ENCODE measurements around the gene OR1J4.

The OR1J4 gene

GRCh38 chr9:122562134-122562760, 43.3 kb downstream of the OR1J4 start:
- DNase-seq (ENCODE audit: low read depth): no peak
- no peak overlapping the region for H3K4me3 ChIP-seq (ENCODE audit: low read depth, low read length)
- TF ChIP-seq, protein P1, sequence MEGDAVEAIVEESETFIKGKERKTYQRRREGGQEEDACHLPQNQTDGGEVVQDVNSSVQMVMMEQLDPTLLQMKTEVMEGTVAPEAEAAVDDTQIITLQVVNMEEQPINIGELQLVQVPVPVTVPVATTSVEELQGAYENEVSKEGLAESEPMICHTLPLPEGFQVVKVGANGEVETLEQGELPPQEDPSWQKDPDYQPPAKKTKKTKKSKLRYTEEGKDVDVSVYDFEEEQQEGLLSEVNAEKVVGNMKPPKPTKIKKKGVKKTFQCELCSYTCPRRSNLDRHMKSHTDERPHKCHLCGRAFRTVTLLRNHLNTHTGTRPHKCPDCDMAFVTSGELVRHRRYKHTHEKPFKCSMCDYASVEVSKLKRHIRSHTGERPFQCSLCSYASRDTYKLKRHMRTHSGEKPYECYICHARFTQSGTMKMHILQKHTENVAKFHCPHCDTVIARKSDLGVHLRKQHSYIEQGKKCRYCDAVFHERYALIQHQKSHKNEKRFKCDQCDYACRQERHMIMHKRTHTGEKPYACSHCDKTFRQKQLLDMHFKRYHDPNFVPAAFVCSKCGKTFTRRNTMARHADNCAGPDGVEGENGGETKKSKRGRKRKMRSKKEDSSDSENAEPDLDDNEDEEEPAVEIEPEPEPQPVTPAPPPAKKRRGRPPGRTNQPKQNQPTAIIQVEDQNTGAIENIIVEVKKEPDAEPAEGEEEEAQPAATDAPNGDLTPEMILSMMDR (IDR thresholded peaks at IDR 0.05; ENCODE audit: low read depth, low read length, missing control alignments): no peak

DNA sequence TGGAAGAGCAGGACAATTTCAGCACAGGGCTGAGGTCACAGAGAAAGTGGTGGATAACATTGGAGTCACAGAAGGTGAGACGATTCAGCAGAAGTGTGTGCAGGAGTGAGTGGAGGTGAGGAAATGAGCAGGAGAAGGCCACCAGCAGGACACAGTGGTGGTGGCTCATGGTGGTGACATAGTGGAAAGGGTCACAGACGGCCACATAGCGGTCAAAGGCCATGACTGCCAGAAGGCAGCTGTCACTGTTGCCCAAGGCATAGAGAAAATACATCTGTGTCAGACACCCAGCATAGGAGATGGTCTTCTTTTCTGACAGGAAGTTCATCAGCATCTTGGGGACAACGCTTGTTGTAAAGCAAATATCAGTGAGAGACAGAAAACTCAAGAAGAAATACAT, 49.0 kb downstream of the OR1J4 start:
- no peak for DNase-seq (ENCODE audit: low read depth)
- H3K4me3 ChIP-seq (ENCODE audit: low read depth, low read length): no peak overlapping the region
- TF ChIP-seq, protein P1 (IDR thresholded peaks at IDR 0.05; ENCODE audit: low read depth, low read length, missing control alignments): no peak
